Non-pigmented ciliary epithelial cell (primary cell): Measurements from ENCODE around the gene DUSP9.
"Not testable (repeated sequence)": the region's sequence is repeated elsewhere in the genome, so short reads cannot be mapped to it uniquely, and the experiment has no call there.

Experiments
- DNase-seq: peaks from one replicate; pipeline ENCODE4 v3.0.0-alpha.2; 2010; ENCODE audit warnings: low read depth

Gene DUSP9

DNA sequence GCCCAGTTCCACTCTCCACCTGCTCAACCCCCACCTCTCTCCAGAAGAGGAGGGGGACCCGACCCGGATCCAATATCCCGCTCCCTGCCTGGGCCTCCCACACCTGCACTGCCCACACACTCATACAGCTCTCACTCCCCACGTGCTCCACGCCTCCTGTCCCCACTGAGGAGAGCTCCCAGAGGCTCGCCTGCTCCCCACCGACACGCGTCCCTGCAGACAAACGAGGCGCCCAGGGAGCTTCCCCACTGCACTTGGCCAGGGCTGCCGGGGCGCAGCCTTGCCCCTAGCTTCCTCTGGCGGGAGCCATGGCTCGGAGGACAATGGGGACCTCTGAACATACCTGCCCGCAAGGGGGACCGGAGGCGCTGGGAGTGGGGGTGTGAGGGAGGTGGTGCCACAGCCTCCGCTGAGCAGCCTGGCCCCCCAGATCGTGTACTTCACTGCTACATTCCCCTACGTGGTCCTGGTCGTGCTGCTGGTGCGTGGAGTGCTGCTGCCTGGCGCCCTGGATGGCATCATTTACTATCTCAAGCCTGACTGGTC, 45.7 kb downstream of the DUSP9 start:
- no peak for DNase-seq

DNA sequence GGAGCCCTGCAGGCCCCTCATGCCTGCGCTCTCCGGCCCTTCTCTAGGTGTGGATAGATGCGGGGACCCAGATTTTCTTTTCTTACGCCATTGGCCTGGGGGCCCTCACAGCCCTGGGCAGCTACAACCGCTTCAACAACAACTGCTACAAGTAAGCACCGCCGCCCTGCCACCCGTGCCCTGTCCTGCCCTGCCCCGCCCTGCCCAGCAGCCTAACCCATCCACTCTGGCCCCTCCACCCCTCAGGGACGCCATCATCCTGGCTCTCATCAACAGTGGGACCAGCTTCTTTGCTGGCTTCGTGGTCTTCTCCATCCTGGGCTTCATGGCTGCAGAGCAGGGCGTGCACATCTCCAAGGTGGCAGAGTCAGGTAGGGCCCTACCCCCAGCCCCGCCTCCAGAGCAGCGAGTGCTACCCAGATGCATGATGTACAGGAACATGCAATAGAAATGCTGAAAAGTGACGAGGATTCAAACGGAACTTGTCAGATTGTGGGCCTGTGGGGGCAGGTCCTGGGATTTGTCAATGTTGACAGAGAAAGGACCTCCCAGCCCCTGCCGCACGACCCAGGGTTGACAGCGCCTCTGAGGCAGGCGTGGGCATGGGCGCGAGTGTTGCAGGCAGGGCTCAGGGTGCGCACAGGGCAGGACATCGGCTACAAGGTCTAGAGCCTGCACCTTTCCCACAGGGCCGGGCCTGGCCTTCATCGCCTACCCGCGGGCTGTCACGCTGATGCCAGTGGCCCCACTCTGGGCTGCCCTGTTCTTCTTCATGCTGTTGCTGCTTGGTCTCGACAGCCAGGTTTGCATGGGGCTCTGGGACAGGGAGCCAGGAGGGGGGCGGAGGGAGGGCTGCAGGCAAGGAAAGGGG, 46.4 kb downstream of the DUSP9 start:
- DNase-seq = no peak

GRCh38 chrX:153694256-153694655, 47.3 kb downstream of the DUSP9 start:
- not testable (repeated sequence) for DNase-seq

DNA sequence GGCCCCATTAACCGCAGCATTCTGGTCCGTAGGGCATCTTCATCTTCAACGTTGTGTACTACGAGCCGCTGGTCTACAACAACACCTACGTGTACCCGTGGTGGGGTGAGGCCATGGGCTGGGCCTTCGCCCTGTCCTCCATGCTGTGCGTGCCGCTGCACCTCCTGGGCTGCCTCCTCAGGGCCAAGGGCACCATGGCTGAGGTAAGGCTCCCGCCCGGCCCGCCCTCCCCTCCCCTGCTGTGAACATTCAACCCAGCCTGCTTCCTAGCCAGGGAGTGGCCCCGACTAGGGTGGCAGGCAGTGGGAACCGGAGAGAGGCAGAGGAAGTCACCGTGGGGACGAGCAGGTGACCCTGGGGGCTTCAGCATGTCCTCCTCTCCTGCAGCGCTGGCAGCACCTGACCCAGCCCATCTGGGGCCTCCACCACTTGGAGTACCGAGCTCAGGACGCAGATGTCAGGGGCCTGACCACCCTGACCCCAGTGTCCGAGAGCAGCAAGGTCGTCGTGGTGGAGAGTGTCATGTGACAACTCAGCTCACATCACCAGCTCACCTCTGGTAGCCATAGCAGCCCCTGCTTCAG, 47.8 kb downstream of the DUSP9 start:
- DNase-seq = no peak

GRCh38 chrX:153696100-153696499, 49.1 kb downstream of the DUSP9 start:
- DNase-seq = no peak

DNA sequence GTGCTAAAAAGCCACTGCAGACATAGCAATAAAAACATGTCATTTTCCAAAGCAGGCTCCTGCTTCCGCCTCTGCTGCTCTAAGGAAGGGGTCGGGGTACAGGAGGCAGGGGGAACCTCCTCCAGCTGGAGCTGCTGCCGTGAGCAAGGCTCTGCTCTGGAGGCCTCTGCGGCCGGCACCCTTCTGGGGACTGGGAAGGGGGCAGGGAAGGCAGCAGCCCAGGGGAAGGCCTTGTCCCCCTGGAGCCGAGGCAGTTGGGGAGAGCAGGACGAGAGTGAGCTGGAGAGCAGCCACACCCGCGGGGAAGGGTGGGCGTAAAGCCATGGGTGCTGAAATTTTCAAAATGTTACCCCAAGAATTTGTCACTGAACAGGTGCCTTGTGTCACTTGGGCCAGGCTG, 49.5 kb downstream of the DUSP9 start:
- DNase-seq = not testable (repeated sequence)

- not testable (repeated sequence) for DNase-seq
Measured at GRCh38 chrX:153696986-153697722, 50.2 kb downstream of the DUSP9 start.

GRCh38 chrX:153697924-153698865, 51.2 kb downstream of the DUSP9 start:
- DNase-seq = no peak

GRCh38 chrX:153699210-153699783, 52.3 kb downstream of the DUSP9 start:
- DNase-seq = not testable (repeated sequence)

DNA sequence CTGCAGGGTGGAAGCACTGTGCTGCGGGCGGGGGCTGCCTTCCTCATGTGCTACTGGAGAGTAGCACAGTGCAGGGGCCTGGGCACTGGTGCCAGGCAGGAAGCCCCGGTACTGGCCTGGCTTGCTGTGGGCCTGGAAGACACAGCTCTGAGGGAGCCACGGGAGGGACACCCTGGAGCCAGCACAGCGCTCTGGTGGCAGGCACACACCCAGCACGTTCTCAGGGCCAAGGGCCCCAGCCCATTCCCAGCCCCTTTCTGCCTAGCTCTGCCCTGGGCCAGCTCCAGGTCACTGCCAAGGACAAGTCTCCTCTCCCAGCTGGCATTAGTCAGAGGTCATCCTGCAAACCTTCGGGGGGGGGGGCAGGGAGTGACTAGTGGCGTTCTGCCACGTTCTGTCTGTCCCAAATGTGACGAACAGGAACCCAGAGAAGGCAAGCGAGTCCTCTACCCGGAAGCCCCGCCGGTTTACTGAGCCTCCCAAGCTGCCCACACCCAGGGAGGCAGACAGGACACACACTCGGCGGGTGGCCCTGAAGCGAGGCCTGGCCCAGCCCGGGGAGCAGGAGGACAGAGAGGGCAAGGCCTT, 52.9 kb downstream of the DUSP9 start:
- DNase-seq = not testable (repeated sequence)

- no peak for DNase-seq
Measured at GRCh38 chrX:153700376-153700945, 53.5 kb downstream of the DUSP9 start.
